Keratinocyte (primary cell): ENCODE measurements around the gene RUNX1.

Experiments
- EZH2 ChIP-seq: IDR thresholded peaks from one replicate; pipeline ENCODE4 v1.6.1; 2012; ENCODE audit warnings: inconsistent platforms, mild to moderate bottlenecking, low read length, moderate library complexity
- TF ChIP-seq, protein P1 (sequence below), 3 experiments: IDR thresholded peaks in 1 of 3; conservative IDR thresholded peaks in 1 of 3; optimal IDR thresholded peaks in 1 of 3; 2 replicates in 2 of 3; 3 replicates in 1 of 3; pipeline versions ENCODE3 to v1.5.1; 2011; ENCODE audit warnings: low read length in 3 of 3, mild to moderate bottlenecking in 3 of 3, moderate library complexity in 2 of 3, control low read depth in 1 of 3, inconsistent platforms in 1 of 3; ENCODE audit not compliant: insufficient read depth in 2 of 3; ENCODE audit errors: extremely low read depth in 1 of 3

DNA sequence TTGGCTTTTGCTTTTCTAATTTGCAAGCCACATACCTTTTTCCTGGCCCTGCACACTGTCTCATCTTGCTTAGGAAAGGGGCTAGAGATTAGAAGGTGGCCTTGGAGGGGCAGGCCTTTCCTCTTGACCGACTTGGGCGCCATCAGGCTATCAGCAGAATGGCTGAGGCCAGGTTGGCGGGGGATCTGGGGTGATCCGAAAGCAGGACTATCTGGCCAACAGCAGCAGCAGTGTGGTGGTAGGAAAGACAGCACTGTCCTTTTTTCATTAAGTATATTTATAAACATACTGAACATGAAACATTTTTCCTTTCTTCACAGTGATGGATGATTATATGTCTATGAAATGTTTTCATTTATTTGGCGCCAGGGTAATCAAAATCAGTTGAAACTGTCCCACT, 23.5 kb upstream of the RUNX1 start:
- TF ChIP-seq, protein P1, sequence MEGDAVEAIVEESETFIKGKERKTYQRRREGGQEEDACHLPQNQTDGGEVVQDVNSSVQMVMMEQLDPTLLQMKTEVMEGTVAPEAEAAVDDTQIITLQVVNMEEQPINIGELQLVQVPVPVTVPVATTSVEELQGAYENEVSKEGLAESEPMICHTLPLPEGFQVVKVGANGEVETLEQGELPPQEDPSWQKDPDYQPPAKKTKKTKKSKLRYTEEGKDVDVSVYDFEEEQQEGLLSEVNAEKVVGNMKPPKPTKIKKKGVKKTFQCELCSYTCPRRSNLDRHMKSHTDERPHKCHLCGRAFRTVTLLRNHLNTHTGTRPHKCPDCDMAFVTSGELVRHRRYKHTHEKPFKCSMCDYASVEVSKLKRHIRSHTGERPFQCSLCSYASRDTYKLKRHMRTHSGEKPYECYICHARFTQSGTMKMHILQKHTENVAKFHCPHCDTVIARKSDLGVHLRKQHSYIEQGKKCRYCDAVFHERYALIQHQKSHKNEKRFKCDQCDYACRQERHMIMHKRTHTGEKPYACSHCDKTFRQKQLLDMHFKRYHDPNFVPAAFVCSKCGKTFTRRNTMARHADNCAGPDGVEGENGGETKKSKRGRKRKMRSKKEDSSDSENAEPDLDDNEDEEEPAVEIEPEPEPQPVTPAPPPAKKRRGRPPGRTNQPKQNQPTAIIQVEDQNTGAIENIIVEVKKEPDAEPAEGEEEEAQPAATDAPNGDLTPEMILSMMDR (optimal IDR thresholded peaks at IDR 0.05 in 1 of 3, IDR thresholded peaks at IDR 0.05 in 1 of 3, conservative IDR thresholded peaks at IDR 0.05 in 1 of 3; ENCODE audit: extremely low read depth in 1 of 3, insufficient read depth in 2 of 3, low read length in 3 of 3): no peak
- TF ChIP-seq EZH2: no peak
